ENCODE results near the gene EFNA2.

Gene EFNA2

DNA sequence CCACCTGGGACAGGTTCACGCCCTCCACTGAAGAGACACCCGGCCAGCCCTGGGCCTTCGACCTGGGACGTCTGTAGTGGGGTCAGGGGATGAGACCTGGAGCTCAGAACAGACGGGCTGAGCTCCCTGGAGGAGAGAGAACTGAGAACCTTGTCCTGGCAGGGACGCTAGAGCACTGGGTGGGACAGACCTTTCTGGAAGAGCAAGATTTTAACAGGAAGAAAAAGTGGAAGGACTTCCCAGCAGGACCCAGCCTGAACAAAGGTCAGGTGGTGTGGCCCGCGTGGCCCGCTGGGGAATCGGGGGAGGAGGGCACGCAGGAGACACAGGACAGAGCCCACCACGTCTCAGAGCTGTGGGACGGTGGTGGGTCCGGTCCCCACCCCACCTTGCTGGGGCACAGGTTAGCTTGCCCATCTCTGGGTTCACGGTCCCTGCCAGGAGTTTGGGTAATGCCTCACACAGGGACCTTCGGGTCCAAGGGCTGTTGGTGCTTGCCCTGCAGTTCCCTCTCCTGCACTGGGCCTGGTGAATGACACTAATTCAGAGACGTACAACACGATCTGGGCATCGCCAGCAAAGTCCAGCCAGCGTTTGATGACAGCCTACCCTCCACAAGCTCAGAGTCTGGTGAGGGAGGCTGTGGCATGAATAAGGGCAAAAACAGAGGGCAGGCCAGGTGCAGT lies 1.2 kb upstream of the EFNA2 start:
- DNase-seq (ENCODE audit: low read depth in 2 of 2) = no peak

DNA sequence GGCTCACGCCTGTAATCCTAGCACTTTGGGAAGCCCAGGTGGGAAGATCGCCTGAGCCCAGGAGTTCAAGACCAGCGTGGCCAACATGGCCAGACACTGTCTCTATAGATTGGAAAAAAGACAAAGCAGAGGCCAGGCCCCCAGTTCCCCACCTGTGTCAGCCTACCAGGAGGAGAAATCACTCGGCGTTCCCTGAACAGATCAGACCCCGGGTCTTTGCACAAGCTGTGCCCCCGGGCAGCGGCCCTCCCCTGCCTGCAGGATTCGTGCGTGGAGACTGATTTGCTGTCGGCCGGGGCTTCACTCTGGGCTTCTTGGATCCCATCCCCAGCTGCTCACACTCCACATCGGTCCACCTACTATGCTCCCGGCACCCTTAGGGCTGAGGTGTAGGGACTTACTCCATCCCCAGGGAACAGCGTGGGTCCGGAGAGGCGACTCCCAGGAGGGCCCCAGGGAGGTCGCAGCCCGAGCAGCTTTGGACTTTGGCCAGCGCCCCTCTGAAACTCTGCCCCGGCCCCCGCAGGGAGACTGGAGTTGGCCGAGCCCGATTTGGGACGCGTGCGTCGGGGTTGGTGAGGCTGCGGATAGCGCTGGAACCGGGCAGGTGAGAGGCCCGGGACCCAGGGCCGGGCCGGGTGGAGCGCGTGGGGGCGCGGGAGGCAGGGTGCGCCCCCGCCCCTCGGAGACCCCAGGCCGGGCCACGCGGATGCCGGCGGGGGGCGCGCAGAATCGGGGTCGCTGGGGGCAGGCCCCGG lies 515 bp upstream of the EFNA2 start:
- DNase-seq (ENCODE audit: low read depth in 2 of 2) = no peak

DNA sequence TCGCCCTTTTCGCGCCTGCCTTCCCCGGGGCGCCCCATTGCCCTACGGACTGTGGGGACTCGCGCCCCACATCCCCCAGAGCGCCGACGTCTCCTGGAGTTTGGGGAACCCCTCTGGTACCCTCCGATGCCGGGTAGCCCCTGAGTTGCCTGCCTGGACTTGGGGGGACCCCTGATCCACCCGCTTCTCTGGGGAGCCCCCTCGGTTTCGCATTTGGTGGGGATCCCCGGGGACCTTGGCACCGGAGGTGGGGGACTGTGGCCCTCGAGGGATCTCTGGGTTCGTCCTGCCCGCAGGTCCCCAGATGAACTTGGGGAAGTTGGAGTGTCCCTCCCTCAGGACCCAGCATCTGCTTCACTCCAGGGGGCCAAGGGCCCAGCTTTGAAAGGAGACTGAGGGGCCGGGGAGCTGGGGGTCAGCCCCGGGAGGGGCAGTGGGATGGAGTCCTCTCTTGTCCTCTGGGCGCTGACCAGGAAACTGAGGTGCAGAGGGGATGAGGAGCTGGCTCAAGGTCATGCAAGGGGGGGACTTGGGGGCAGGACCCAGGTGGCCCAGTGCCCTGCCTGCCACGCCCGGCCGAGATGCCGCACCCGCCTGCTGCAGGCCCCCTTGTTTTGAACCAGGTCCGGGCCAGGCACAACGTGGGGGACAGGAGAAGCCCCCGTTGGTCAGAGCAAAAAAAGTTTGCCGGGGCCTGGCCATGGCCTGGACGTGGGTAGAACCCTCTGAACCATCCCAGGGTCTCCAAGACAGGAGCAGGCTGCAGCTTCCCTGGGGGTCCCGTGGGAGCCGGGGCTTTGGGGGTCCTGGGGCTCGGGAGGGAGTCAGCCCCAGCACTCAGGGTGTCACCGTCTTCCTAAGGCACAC lies 1.0 kb downstream of the EFNA2 start:
- DNase-seq (ENCODE audit: low read depth in 2 of 2) = no peak

DNA sequence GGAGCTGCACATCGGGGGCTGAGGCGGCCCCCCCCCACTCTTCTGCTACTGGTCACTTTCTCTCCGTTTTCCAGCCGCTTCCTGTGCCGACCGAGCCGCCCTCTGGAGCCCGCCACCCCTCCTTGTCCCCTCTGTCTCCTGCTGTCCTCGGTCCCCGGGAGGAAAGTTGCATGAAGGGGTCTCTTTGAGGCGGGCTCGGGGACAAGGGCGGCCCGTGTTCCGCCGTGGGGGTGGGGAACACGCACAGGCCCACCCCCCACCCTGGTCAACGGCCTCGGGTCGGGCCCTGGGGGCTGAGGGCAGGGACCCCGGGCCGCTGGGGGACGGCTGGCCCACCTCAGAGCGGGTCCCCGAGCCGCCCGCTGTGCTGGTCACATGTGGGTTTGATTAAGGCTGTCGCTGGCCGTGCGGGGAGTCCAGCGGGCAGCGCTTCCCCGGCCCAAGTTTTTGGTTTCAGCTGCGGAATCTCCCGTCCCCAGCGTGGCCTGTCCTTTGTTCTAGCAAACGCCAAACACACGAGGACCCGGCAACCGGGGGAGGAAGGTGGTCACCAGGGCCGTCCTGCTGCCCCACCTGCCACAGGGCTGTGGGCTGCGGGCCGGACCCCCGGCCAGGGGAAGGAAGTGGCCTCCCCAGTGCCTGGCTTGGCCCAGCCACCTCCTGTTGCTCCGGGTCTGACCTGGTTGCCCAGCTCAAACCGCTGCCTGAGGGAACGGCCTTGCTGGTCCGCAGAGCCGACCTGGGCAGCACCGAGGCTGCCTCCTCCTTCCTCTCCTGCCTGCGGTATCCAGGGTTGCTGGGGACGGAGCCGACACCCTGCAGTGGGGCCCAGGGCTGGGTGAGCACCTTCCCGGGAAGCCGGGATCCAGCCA lies 1.9 kb downstream of the EFNA2 start:
- no peak for DNase-seq (ENCODE audit: low read depth in 2 of 2)

DNA sequence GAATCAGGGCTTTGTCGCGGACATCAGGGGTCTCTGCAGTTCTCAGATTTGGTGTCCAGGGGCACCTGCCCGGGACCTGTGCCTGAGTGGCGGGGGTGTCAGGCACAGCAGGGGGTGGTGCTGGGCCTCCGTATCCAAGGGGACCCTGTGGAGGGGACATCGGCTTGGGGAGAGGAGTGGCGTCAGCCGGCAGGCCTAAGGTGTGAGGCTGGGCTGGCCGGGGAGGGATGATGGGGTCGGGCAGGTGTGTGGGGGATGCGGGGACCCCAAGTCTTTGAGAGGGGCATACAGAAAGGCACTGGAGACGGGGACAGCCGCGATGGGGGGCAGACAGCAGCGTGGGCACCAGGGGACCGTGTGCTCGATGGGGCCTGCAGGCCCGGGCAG lies 2.5 kb downstream of the EFNA2 start:
- DNase-seq (ENCODE audit: low read depth in 2 of 2) = no peak

DNA sequence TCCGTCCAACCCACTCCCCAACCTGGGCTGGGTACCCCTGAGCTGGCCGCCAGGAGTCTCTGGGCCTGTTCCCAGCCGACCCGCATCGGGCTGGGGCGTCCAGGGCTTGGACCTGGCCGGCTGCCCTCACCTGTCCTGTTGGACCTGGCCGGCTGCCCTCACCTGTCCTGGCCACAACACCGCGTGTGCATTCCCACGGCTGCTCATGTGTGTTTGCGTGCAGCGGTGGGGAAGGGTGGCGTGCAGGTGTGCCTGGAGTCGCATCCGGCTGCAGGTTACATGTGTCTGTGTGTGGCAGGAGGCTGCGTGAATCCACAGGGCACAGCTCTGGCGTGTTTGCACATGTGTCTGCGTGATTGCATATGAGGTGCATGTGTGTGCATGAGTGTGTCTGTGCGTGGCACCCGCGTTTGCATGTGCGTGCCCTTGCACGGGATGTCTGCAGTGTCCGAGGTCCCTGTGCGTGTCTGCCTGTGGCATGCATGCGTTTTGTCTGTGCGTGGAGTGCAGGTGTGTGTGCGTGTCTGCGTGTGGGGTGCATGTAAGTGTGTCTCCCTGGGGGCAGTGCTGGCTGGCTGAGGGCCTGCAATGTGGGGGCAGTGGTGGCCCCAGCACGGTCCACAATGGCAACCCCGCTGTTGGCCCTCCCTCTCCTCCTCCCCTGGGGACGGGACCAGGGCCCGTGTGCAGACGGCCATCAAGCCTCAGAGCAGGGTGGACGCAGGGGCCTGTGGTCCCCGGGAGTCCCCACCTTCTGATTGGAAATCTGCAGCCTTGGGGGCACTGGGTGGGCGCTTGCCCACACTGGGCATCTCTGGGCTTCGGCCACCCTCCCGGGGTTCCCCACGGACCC lies 3.4 kb downstream of the EFNA2 start:
- DNase-seq (ENCODE audit: low read depth in 2 of 2) = no peak

DNA sequence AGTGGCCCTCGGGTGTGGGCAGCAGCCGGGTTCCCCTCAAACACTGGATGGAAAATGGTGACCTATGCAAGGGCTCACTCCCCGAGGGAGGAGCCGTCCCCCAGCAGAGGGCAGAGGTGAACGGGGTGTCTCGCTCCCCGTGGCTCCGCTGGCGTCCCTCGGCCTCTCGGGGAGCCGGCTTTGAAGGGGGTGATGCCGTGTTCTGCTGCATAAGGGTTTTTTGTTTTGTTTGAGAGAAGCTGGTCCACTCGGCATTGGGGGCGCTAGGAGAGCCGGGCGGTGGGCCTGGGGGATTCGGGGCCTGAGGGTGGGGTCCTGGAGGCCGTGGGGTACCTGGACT lies 4.0 kb downstream of the EFNA2 start:
- DNase-seq (ENCODE audit: low read depth in 2 of 2) = no peak

DNA sequence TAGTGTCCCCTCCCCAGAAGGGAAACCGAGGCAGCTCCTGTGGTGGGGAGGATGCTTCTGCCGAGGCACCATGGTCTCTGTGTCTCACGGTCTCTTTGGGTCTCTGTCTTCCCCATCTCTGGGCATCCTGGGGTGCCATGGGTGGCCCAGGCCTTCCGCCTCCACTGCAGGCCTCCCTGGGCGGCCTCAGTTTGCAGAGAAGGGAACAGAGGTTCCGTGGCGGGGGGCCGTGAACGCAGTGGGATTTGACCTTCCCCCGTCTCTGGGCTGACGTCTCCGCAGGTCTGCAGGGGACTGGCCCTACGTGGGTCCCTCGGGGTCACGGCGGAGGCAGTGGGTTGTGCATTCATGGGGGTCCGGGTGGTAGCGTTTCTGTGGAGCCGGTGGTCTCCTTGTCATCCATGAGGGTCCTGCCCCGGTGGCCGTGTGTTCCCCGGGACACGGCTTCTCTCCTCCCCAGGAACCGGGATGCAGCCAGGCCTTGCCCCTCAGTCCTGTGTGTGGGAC lies 4.6 kb downstream of the EFNA2 start:
- DNase-seq (ENCODE audit: low read depth in 2 of 2) = no peak

DNA sequence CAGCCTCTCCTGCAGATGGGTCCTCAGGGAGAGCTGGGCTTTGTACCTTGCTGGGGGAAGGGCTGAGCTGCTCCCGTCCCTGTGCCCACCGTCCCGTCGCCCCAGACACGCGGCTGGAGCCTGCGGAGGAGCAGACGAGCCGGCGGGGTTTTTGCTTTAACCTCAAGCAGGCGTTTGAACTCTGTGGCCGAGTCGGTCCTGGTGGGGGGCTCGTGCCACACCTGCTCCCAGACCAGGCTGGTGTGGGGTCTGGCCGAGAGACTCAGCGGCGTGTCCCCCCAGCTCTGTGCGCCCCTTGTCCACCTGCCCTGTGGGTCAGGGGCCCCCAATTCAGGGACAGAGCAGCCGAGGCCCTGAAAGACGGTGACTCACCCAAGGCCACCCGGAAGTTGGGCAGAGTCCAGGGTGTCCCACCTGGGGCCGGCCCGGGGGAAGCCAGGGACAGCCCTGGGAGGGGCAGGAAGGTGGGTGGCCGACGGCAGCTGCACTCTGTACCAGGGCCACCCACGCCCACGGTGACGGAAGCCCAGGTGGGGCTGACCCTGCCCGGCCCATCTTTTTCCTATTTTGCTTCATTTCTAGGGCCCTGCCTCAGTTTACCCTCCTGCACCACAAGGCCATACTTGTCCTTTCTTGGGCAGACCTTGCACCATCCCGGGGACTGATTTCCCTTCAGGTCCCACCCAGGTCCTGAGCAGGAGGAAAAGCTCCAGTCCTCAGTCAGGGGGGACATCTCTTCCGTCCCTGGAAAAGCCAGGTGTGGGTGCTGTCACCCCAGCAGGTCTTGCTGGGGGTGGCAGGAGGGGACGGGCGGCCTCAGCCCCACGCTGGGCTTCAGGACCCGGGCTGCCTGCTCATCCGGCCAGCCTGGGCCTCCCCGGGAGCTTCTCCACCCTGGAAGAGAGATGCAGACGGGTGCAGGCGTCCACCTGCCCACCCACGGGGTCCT lies 5.3 kb downstream of the EFNA2 start:
- no peak for DNase-seq (ENCODE audit: low read depth in 2 of 2)

DNA sequence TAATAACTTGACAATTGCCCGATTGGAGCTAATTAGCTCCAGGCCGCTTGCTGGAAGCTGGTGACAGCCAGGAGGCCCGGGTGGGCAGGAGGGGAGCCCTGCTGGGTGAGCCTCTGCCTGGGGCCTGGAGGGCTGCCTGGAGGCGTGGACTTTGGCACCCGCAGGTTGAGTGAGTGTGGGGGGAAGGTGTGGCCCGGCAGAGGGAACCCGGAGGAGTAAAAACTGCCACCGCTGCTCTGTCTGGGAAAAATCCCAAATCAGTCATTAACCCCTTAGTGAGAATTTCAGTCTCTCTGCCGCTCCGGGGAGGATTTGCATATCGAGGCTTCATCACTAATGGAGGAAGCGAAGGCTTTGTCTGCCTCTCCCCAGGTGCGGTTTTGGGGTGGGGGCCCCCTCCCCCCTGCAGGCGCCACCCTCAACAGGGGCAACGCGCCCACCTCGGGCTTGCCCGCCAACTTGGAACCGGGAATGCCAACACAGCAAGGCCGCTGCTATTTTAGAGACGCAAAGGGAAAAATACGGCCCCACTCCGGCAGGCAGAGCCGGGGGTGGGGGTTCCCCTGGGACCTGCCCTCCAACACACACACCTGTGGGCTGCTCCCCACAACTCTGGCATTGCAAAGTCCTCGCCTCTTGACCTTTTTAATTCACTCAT lies 6.2 kb downstream of the EFNA2 start:
- no peak for DNase-seq (ENCODE audit: low read depth in 2 of 2)

DNA sequence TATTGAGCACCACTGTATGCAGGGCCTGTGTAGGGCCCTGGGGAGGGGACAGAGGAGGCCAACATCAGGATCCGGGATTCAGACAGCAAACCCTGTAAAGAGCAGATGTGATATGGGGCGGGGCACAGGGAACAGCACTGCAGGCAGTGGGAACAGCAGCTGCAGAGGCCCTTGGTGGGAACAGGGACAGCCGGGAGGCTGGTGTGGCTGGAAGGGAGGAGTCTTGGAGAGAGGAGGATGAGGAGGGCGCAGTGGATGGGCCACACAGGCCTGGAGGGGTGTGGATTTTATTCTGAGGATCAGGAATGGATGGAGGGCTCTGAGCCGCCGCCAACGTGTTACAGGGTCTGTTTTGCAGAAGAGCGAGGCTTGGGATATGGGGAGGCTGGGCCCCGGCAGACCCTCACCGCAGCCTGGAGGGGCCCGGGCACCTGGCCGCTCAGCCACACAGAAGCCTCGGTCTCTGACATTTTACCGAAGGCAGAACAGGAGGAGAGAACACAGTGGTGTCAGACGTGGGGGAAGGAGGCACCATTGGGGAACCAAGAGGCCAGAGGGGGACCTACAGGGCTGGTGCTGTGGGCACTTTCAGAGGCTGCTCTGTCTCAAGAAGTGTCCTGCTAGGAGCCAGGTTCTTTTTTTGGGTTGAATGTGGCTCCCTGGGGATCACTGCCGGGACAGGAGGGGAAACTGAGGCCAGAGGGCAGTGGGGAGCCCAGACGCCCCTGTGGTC lies 6.9 kb downstream of the EFNA2 start:
- no peak for DNase-seq (ENCODE audit: low read depth in 2 of 2)

DNA sequence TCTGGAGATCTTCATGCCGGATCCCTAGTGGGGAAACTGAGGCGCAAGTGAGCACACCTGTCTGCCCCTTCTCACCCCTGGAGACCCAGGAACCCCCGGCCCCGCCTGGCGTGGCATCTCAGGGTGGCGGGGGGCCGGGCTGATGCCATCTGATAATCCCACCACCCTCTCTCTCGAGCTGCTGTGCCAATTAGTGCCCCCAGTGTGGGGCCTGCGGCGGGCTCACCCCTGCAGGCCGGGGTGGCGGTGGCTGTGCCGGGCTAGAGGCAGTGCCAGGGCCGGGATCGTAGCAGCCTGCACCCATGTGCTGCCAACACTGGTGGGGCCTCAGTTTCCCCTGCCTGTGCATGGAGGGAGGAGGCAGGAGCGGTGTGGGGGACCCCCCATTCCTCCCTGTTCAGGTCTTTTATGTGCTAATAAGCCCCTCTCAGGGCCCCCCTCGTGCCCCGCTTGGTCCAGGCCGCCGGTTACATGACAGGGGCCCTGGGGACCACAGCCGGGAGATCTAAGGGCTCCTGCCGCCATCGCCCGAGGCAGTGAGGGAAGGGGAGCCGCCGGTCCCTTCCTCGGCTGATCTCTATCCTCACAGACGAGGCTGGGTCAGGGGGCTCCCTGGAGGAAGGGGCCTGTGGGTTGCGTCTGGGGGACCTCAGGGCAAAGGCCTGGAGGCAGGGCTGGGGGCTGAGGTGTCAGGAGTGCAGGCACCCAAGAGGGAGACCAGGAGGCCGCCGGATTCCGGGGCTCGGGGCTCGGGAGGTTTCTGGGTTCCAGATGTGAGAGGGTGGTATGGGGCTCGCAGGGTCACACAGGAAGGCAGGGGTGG lies 8.3 kb downstream of the EFNA2 start:
- no peak for DNase-seq (ENCODE audit: low read depth in 2 of 2)

DNA sequence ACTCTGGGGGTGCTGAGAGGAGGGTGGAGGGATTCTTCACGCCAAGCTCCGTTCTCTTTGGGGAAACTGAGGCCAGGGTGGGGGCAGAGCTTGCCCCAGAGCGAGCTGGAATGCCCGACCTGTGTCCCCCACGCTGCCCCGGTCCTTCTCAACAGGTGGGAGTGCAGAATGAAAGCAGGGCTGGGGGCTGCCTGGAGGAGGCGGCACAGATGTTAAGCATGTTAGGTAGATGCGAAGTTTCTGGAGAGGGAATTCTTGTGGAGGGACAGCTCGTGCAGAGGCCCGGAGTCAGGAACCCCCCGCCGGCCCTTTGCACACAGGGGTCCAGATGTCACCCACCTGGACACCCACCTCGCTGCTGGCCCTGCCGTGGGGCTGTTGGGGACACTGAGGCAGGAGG lies 9.0 kb downstream of the EFNA2 start:
- DNase-seq (ENCODE audit: low read depth in 2 of 2) = no peak

DNA sequence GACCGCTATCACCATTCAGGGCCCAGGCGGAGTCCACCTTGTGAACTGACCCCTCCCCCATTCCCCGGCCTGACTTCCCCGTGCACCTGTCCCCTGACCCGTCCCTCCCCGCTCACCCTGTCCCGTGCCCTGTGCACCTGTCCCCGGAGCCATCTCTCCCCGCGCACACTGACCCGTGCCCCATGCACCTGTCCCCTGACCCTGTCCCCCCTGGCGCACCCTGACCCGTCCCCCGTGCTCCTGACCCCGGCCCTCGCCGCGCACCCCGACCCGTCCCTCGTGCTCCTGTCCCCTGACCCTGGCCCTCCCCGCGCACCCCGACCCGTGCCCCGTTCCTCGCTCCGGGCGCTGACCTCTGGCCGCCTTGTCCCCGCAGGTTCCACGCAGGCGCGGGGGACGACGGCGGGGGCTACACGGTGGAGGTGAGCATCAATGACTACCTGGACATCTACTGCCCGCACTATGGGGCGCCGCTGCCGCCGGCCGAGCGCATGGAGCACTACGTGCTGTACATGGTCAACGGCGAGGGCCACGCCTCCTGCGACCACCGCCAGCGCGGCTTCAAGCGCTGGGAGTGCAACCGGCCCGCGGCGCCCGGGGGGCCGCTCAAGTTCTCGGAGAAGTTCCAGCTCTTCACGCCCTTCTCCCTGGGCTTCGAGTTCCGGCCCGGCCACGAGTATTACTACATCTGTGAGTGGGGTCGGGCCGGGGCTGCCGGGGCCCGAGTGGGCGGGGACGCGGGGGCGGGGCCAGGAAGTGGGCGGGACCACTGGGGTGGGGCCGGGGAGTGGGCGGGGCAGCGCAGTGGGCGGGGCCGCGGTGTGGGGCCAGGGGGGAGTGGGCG lies 9.7 kb downstream of the EFNA2 start:
- no peak for DNase-seq (ENCODE audit: low read depth in 2 of 2)

DNA sequence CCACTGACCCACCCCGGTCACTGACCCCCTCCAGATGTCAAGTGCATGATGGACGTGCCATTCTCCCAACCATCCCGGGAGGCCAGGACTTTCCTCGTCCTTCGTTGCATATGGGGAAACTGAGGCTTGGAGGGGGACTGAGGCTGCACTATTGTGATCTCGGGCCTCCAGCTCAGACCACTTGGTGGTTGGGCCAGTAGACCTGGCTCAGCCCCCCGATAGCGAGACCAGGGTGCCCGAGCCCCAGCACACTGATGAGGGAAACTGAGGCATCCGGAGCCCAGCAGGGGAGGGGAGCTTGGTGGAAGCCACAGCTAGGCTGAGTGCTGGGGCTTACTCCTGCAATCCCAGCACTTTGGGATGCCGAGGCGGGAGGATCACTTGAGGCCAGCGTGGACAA lies 10.4 kb downstream of the EFNA2 start:
- no peak for DNase-seq (ENCODE audit: low read depth in 2 of 2)

DNA sequence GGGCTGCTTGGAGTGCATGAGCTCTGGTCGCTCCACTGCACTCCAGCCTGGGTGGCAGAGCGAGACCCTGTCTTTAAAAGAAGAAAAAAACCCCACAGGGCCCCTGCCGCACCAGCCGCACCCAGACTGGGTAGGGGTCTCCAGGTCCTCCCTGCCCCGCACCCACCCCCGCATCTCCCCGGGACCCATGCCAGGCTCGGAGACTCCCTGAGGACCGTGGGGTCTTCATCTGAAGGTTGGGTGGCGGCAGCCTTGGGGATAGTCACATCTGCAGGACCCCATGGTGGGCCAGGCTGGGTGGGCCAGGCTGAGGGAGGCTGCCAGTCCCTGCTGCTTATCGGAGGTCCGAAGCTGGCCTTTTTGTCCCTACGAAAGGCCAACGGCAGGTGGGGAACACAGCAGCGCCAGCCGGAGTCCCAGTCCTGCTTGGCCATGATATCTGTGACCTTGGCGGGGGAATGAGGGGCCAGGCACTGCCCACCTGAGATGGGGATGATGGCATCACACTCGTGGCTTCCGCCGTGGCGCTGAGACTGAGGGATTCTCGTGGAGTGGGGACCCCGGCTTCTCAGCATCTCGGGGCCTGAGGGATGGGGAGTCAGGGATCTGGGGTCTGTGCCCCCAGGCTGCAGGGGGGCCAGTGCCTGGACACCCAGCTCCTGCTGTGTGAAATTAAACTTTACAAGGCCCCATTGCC lies 11.1 kb downstream of the EFNA2 start:
- DNase-seq (ENCODE audit: low read depth in 2 of 2) = no peak
